Gastroesophageal sphincter (tissue), 3 donors: Measurements from ENCODE around the gene PSMF1.

Experiments
- EP300 ChIP-seq: sonication (generic); formaldehyde crosslinking; IDR thresholded peaks from one replicate; pipeline ENCODE4 v1.6.1; 2017; ENCODE audit warnings: antibody characterized with exemption, mild to moderate bottlenecking
- POLR2A ChIP-seq, 2 donors: fragments of 450-650 bp; IDR thresholded peaks; one replicate each; pipeline ENCODE4 v1.6.1; 2017; ENCODE audit warnings: antibody characterized with exemption in 2 of 2, mild to moderate bottlenecking in 2 of 2, moderate library complexity in 1 of 2
- POLR2AphosphoS5 ChIP-seq: sonication (generic); formaldehyde crosslinking; IDR thresholded peaks from one replicate; pipeline ENCODE4 v1.6.1; 2017; ENCODE audit warnings: antibody characterized with exemption
- TF ChIP-seq, protein P1 (sequence below), 4 experiments: fragments of 200-600 bp in 2 of 4; fragments of 450-650 bp in 2 of 4; sonication (generic) in 1 of 4; IDR thresholded peaks; one replicate each; pipeline ENCODE4 v1.5.1; 2017 to 2019; ENCODE audit warnings: antibody characterized with exemption in 4 of 4, mild to moderate bottlenecking in 2 of 4, moderate library complexity in 2 of 4

DNA sequence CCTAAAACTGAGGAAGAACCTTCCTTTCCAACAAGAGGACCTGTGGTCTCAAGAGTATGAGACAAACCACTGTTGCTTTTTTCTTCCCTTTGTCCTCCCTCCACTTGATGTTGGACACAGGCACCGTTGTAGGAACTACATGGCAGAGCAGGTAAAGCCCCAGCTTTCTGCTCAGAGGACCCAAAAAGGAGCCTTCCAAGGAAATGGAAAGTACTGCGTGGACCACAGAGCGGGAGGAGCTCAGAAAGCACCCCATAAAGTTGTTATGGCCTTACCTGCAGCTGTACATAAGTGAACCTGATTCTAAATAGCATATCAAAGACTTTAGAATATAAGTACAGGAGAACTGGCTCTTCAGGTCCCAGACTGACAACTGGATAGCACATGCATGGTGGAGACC is 36.9 kb downstream of the PSMF1 start:
- TF ChIP-seq POLR2AphosphoS5 (no peak), POLR2A (IDR thresholded peaks at IDR 0.05) (no peak), EP300 (no peak)
- TF ChIP-seq, protein P1, sequence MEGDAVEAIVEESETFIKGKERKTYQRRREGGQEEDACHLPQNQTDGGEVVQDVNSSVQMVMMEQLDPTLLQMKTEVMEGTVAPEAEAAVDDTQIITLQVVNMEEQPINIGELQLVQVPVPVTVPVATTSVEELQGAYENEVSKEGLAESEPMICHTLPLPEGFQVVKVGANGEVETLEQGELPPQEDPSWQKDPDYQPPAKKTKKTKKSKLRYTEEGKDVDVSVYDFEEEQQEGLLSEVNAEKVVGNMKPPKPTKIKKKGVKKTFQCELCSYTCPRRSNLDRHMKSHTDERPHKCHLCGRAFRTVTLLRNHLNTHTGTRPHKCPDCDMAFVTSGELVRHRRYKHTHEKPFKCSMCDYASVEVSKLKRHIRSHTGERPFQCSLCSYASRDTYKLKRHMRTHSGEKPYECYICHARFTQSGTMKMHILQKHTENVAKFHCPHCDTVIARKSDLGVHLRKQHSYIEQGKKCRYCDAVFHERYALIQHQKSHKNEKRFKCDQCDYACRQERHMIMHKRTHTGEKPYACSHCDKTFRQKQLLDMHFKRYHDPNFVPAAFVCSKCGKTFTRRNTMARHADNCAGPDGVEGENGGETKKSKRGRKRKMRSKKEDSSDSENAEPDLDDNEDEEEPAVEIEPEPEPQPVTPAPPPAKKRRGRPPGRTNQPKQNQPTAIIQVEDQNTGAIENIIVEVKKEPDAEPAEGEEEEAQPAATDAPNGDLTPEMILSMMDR (IDR thresholded peaks at IDR 0.05): no peak
